ENCODE measurements around the gene HTR2B.

GRCh38 chr2:231132129-231132528 is 7.3 kb upstream of the HTR2B start:
- no peak for TF ChIP-seq POLR2AphosphoS5 (IDR thresholded peaks at IDR 0.05; ENCODE audit: low read depth, low read length)
- TF ChIP-seq POLR2A (IDR thresholded peaks at IDR 0.05; ENCODE audit: low read depth, low read length), result no peak
- no peak for TF ChIP-seq TAF1 (IDR thresholded peaks at IDR 0.05; ENCODE audit: low read depth, low read length)

Data from GM12891 (cell line).